Mesenchymal stem cell (in vitro differentiated cells and primary cell): ENCODE measurements around the gene ZNF79.

Experiments used
- DNase-seq: peaks from one replicate; pipeline ENCODE4 v3.0.0-alpha.2; 2013
- H2AFZ ChIP-seq: one replicate; pipeline ENCODE4 v1.6.1; 2013; ENCODE audit warnings: low read depth, mild to moderate bottlenecking, control low read depth, inconsistent platforms, low read length, moderate library complexity
- H2AK5ac ChIP-seq: 2 replicates; pipeline ENCODE4 v1.6.1; 2013; ENCODE audit warnings: low read length, moderate library complexity, mild to moderate bottlenecking, inconsistent platforms; ENCODE audit not compliant: severe bottlenecking
- H2BK120ac ChIP-seq: one replicate; pipeline ENCODE4 v1.6.1; 2013; ENCODE audit warnings: low read depth, mild to moderate bottlenecking, inconsistent platforms, low read length, moderate library complexity
- H2BK12ac ChIP-seq, 2 experiments: one replicate each; pipeline ENCODE4 v1.6.1; 2013; ENCODE audit warnings: inconsistent platforms in 2 of 2, low read length in 2 of 2, mild to moderate bottlenecking in 2 of 2, moderate library complexity in 2 of 2, control low read depth in 1 of 2
- H2BK15ac ChIP-seq: one replicate; pipeline ENCODE4 v1.6.1; 2013; ENCODE audit warnings: mild to moderate bottlenecking, low read depth, inconsistent platforms; ENCODE audit not compliant: poor library complexity, severe bottlenecking
- H2BK5ac ChIP-seq: 2 replicates; pipeline ENCODE4 v1.6.1; 2013; ENCODE audit warnings: low read depth, mild to moderate bottlenecking, low read length, control low read depth, inconsistent platforms; ENCODE audit not compliant: poor library complexity, severe bottlenecking
- H3K14ac ChIP-seq, 2 experiments: one replicate each; pipeline ENCODE4 v1.6.1; 2013; ENCODE audit warnings: inconsistent platforms in 2 of 2, low read length in 2 of 2, control low read depth in 1 of 2, mild to moderate bottlenecking in 1 of 2, moderate library complexity in 1 of 2
- H3K18ac ChIP-seq, 2 experiments: one replicate each; pipeline ENCODE4 v1.6.1; 2013; ENCODE audit warnings: inconsistent platforms in 2 of 2, low read length in 2 of 2, control low read depth in 1 of 2, low read depth in 1 of 2, mild to moderate bottlenecking in 1 of 2
- H3K23ac ChIP-seq, 2 experiments: one replicate each; pipeline ENCODE4 v1.6.1; 2013; ENCODE audit warnings: inconsistent platforms in 2 of 2, low read length in 2 of 2, mild to moderate bottlenecking in 2 of 2, moderate library complexity in 2 of 2, control low read depth in 1 of 2
- H3K27ac ChIP-seq: 2 replicates; pipeline ENCODE4 v1.5.1; 2013; ENCODE audit warnings: mild to moderate bottlenecking, moderate library complexity, low read length, control low read depth, inconsistent platforms; ENCODE audit not compliant: poor library complexity, severe bottlenecking
- H3K27me3 ChIP-seq, 2 experiments: 2 replicates each; pipeline versions ENCODE4 v1.6.1 to v1.7.0; 2013; ENCODE audit warnings: low read length in 2 of 2, mild to moderate bottlenecking in 2 of 2, moderate library complexity in 2 of 2, control low read depth in 1 of 2, inconsistent platforms in 1 of 2; ENCODE audit not compliant: control insufficient read depth in 1 of 2, insufficient read depth in 1 of 2
- H3K36me3 ChIP-seq, 2 experiments: 2 replicates each; pipeline versions ENCODE4 v1.6.1 to v1.7.0; 2013; ENCODE audit warnings: low read length in 2 of 2, control low read depth in 1 of 2, inconsistent platforms in 1 of 2, low read depth in 1 of 2, mild to moderate bottlenecking in 1 of 2; ENCODE audit not compliant: insufficient read depth in 2 of 2, control insufficient read depth in 1 of 2
- H3K4ac ChIP-seq, 2 experiments: one replicate each; pipeline ENCODE4 v1.6.1; 2013; ENCODE audit warnings: inconsistent platforms in 2 of 2, low read length in 2 of 2, mild to moderate bottlenecking in 2 of 2, moderate library complexity in 2 of 2, control low read depth in 1 of 2, low read depth in 1 of 2
- H3K4me1 ChIP-seq: 2 replicates; pipeline ENCODE4 v1.6.1; 2013; ENCODE audit warnings: low read depth, low read length, control low read depth; ENCODE audit not compliant: control insufficient read depth, insufficient read depth
- H3K4me2 ChIP-seq: 2 replicates; pipeline ENCODE4 v1.6.1; 2013; ENCODE audit warnings: low read length, mild to moderate bottlenecking, inconsistent platforms; ENCODE audit not compliant: poor library complexity, severe bottlenecking
- H3K4me3 ChIP-seq, 2 experiments: 2 replicates each; pipeline versions ENCODE4 v1.5.1 to v1.7.0; 2013; ENCODE audit warnings: low read length in 2 of 2, mild to moderate bottlenecking in 2 of 2, control low read depth in 1 of 2, low read depth in 1 of 2; ENCODE audit not compliant: insufficient read depth in 1 of 2
- H3K79me1 ChIP-seq: replicated peaks from 2 replicates; pipeline ENCODE4 v1.6.1; 2013; ENCODE audit warnings: mild to moderate bottlenecking, control low read depth, low read length, inconsistent platforms; ENCODE audit not compliant: poor library complexity, severe bottlenecking
- H3K9ac ChIP-seq: 2 replicates; pipeline ENCODE4 v1.7.0; 2013; ENCODE audit warnings: mild to moderate bottlenecking, low read length, moderate library complexity
- H3K9me3 ChIP-seq: 2 replicates; pipeline ENCODE4 v1.7.0; 2013; ENCODE audit warnings: mild to moderate bottlenecking, low read length; ENCODE audit not compliant: control insufficient read depth
- H4K8ac ChIP-seq: one replicate; pipeline ENCODE4 v1.6.1; 2013; ENCODE audit warnings: inconsistent platforms, mild to moderate bottlenecking, low read length, moderate library complexity
- H4K91ac ChIP-seq: one replicate; pipeline ENCODE4 v1.6.1; 2013; ENCODE audit warnings: mild to moderate bottlenecking, low read length, inconsistent platforms
- WGBS: methylation state at CpG from one replicate; pipeline ENCODE4 v1.1.7; 2013; ENCODE audit warnings: mixed read lengths; 5-methylcytosine and 5-hydroxymethylcytosine counted together

The ZNF79 gene

DNA sequence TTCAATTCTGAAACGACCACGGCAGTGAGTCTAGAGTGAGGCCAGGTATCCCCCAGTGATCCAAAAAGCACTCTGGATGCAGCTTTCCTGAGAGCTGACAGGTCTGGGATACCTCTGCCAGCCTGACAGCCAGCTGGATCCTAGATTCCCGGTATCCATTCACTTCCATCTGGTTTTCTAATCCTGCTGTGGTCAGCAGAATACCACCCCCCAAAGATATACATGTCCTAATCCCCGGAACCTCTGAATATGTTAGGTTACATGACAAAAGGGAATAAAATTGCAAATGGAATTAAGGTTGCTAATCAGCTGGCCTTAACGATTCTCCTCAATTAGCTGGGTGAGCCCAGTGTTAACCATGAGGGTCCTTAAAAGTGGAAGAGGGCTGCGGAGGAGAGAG lies 1.4 kb upstream of the ZNF79 start:
- no peak overlapping the region for H2AK5ac ChIP-seq
- H3K4me3 ChIP-seq = peak overlapping the region in 1 of 2 experiments; percentile 100
- H3K18ac ChIP-seq = no peak overlapping the region
- peaks cover 15% of the 10 kb centered on the region for H3K79me1 ChIP-seq
- H2BK120ac ChIP-seq = no peak overlapping the region
- no peak overlapping the region for H2AFZ ChIP-seq
- H4K8ac ChIP-seq = no peak overlapping the region
- H3K9me3 ChIP-seq = no peaks in the 10 kb centered on the region
- peaks cover 9% of the 10 kb centered on the region for H3K4me1 ChIP-seq
- H4K91ac ChIP-seq = no peak overlapping the region
- H2BK12ac ChIP-seq = no peak overlapping the region
- no peak overlapping the region for H3K27ac ChIP-seq
- H3K36me3 ChIP-seq = peaks cover 4% of the 10 kb centered on the region in 2 experiments
- H3K4ac ChIP-seq = no peak overlapping the region
- peak overlapping the region; percentile 98 for H3K9ac ChIP-seq
- no peak overlapping the region for H2BK15ac ChIP-seq
- no peak for DNase-seq
- H3K27me3 ChIP-seq = peaks cover 0 to 13% of the 10 kb centered on the region in 2 experiments
- peak overlapping the region; percentile 67 for H3K4me2 ChIP-seq
- 89% methylated on average over 5 of the region's 6 CpGs for WGBS
- H2BK5ac ChIP-seq = no peak overlapping the region
- H3K14ac ChIP-seq = no peak overlapping the region
- H3K23ac ChIP-seq = no peak overlapping the region

DNA sequence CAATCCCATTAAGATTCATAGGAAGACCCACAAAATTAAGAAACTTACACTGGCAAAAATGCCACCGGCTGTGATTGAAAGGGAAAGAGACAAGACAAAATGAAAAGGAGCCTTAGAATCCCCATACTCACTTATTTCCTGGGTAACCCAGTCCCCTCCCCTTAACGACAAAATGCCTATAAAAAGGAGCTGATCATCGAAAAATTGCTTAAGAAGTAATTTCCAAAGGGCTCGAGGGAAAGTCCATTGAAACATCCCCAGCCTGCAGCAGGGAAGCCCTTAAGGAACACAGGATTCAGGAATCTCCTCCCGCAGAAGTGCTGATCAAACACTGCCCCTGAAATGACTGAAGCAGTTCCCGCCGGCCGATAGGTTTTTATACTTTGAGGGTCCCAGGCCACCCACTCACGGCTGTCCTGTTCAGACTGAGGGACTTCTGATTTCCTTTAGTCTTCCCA lies 677 bp upstream of the ZNF79 start:
- peaks cover 4 to 10% of the 10 kb centered on the region in 2 experiments for H3K36me3 ChIP-seq
- H3K4ac ChIP-seq = peak overlapping the region in 1 of 2 experiments; percentile 76
- H3K14ac ChIP-seq = no peak overlapping the region
- H4K91ac ChIP-seq = no peak overlapping the region
- no peak overlapping the region for H2BK15ac ChIP-seq
- no peak overlapping the region for H2BK12ac ChIP-seq
- peak overlapping the region; percentile 83 to 100 for H3K4me3 ChIP-seq
- peak overlapping the region; percentile 3 for H2BK5ac ChIP-seq
- no peaks in the 10 kb centered on the region for H3K9me3 ChIP-seq
- peaks cover 9% of the 10 kb centered on the region for H3K4me1 ChIP-seq
- H2AK5ac ChIP-seq = no peak overlapping the region
- no peak for DNase-seq
- peak overlapping the region; percentile 67 for H3K4me2 ChIP-seq
- peak overlapping the region; percentile 94 for H4K8ac ChIP-seq
- H3K27me3 ChIP-seq = peaks cover 0 to 6% of the 10 kb centered on the region in 2 experiments
- no peak overlapping the region for H3K23ac ChIP-seq
- H2AFZ ChIP-seq = no peak overlapping the region
- H3K79me1 ChIP-seq = peaks cover 20% of the 10 kb centered on the region
- no peak overlapping the region for H3K18ac ChIP-seq
- peak overlapping the region; percentile 98 for H3K9ac ChIP-seq
- H2BK120ac ChIP-seq = no peak overlapping the region
- H3K27ac ChIP-seq = peak overlapping the region; percentile 94
- 12% methylated on average over 9 of the region's 9 CpGs for WGBS

DNA sequence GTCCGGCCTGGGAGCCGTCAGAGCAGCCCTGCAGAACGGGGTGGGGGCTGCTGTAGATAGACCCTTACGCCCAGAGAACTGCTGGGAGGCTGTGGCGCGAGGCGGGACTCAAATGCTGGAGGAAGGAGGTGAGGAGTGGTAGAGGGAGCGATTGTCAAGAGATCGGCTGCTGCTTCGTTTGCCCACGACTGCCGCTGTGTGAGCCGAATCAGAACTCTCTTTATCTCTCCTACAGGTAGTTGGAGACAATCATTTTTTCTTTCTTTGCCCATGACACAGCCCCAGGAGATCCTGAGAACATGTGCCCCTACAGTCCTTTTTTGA lies 456 bp downstream of the ZNF79 start:
- Histone ChIP-seq H3K23ac (peak overlapping the region in 1 of 2 experiments; percentile 2), H2BK120ac (no peak overlapping the region), H3K9me3 (no peaks in the 10 kb centered on the region), H3K14ac (no peak overlapping the region), H2BK15ac (no peak overlapping the region), H3K27ac (peak overlapping the region; percentile 94), H3K4ac (peak overlapping the region in 1 of 2 experiments; percentile 60), H3K9ac (peak overlapping the region; percentile 98), H3K27me3 (no peaks in the 10 kb centered on the region), H2AFZ (peak overlapping the region; percentile 75), H3K4me2 (peak overlapping the region; percentile 89), H2BK12ac (no peak overlapping the region), H3K36me3 (peaks cover 14 to 22% of the 10 kb centered on the region in 2 experiments), H3K79me1 (peaks cover 22% of the 10 kb centered on the region), H3K18ac (peak overlapping the region; percentile 73 to 84), H2AK5ac (no peak overlapping the region), H2BK5ac (no peak overlapping the region), H4K8ac (peak overlapping the region; percentile 91), H3K4me1 (peaks cover 9% of the 10 kb centered on the region), H3K4me3 (peak overlapping the region; percentile 83 to 100), H4K91ac (peak overlapping the region; percentile 43)
- WGBS = 1% methylated on average over 7 of the region's 13 CpGs
- DNase-seq = no peak

- no peak overlapping the region for H2AK5ac ChIP-seq
- no peak overlapping the region for H3K18ac ChIP-seq
- H3K9me3 ChIP-seq = no peaks in the 10 kb centered on the region
- no peak overlapping the region for H2AFZ ChIP-seq
- no peak overlapping the region for H2BK15ac ChIP-seq
- no peak overlapping the region for H3K4ac ChIP-seq
- H2BK5ac ChIP-seq = no peak overlapping the region
- peaks cover 19 to 40% of the 10 kb centered on the region in 2 experiments for H3K36me3 ChIP-seq
- H3K9ac ChIP-seq = no peak overlapping the region
- no peak overlapping the region for H2BK120ac ChIP-seq
- H3K4me3 ChIP-seq = no peak overlapping the region
- H4K8ac ChIP-seq = no peak overlapping the region
- no peak overlapping the region for H3K23ac ChIP-seq
- H3K79me1 ChIP-seq = peaks cover 31% of the 10 kb centered on the region
- no peak overlapping the region for H2BK12ac ChIP-seq
- H4K91ac ChIP-seq = no peak overlapping the region
- H3K27ac ChIP-seq = no peak overlapping the region
- H3K4me2 ChIP-seq = no peak overlapping the region
- no peak overlapping the region for H3K14ac ChIP-seq
- H3K4me1 ChIP-seq = peaks cover 9% of the 10 kb centered on the region
- 100% methylated on average over 2 of the region's 2 CpGs for WGBS
- H3K27me3 ChIP-seq = no peaks in the 10 kb centered on the region
- DNase-seq = no peak
These were observed 2.6 kb downstream of the ZNF79 start for GRCh38 chr9:127426756-127427155.
